SIG-M5 treated with dmso at 0.1 percent for 504 hours (cell line): ENCODE results near the gene MYH10.

ENCODE experiments used
- DNase-seq: peaks from one replicate; lab custom pipeline; 2025; ENCODE audit not compliant: unreplicated experiment; lab: John Stamatoyannopoulos, UW

MYH10 gene

GRCh38 chr17:8610558-8610957 is 20.0 kb downstream of the MYH10 start:
- DNase-seq: no peak

GRCh38 chr17:8609910-8610309 is 20.6 kb downstream of the MYH10 start:
- DNase-seq: no peak

GRCh38 chr17:8608001-8608400 is 22.5 kb downstream of the MYH10 start:
- no peak for DNase-seq

- no peak for DNase-seq
These were observed 24.1 kb downstream of the MYH10 start for GRCh38 chr17:8606401-8606800.

- DNase-seq: no peak
These were observed 27.8 kb downstream of the MYH10 start for GRCh38 chr17:8602679-8603078.

- DNase-seq: no peak
These were observed 31.0 kb downstream of the MYH10 start for GRCh38 chr17:8599351-8600011.

- no peak for DNase-seq
These were observed 31.6 kb downstream of the MYH10 start for GRCh38 chr17:8598913-8599312.

GRCh38 chr17:8593830-8594229 is 36.7 kb downstream of the MYH10 start:
- DNase-seq: no peak

GRCh38 chr17:8593276-8593675 is 37.2 kb downstream of the MYH10 start:
- DNase-seq: no peak

- DNase-seq: no peak
These were observed 41.5 kb downstream of the MYH10 start for GRCh38 chr17:8588877-8589554.

- no peak for DNase-seq
These were observed 43.8 kb downstream of the MYH10 start for GRCh38 chr17:8586766-8587165.

- no peak for DNase-seq
These were observed 44.6 kb downstream of the MYH10 start for GRCh38 chr17:8585911-8586310.

GRCh38 chr17:8583954-8584353 is 46.6 kb downstream of the MYH10 start:
- DNase-seq: no peak

- no peak for DNase-seq
These were observed 49.4 kb downstream of the MYH10 start for GRCh38 chr17:8580952-8581658.

GRCh38 chr17:8577868-8578267 is 52.7 kb downstream of the MYH10 start:
- no peak for DNase-seq

GRCh38 chr17:8576559-8577294 is 53.8 kb downstream of the MYH10 start:
- DNase-seq: no peak

- DNase-seq: no peak
These were observed 55.8 kb downstream of the MYH10 start for GRCh38 chr17:8574687-8575086.

GRCh38 chr17:8572764-8573163 is 57.8 kb downstream of the MYH10 start:
- DNase-seq: no peak

GRCh38 chr17:8563981-8564602 is 66.4 kb downstream of the MYH10 start:
- DNase-seq: no peak

GRCh38 chr17:8563024-8563776 is 67.3 kb downstream of the MYH10 start:
- no peak for DNase-seq
